HUDEP-2 (cell line): ENCODE data around the gene DERL2.

Experiments used
- DNase-seq, 76 experiments: peaks; one replicate each; lab custom pipeline; 2025; ENCODE audit not compliant: unreplicated experiment in 76 of 76; lab: John Stamatoyannopoulos, UW

The DERL2 gene

GRCh38 chr17:5485270-5486205 is at the start of gene DERL2:
DERL2 (minus strand) TSS chr17:5486178; CDS start chr17:5486161, 17 bp downstream.
- peak in 18 of 76 experiments; percentile 17 to 69 (median 50) for DNase-seq

DNA sequence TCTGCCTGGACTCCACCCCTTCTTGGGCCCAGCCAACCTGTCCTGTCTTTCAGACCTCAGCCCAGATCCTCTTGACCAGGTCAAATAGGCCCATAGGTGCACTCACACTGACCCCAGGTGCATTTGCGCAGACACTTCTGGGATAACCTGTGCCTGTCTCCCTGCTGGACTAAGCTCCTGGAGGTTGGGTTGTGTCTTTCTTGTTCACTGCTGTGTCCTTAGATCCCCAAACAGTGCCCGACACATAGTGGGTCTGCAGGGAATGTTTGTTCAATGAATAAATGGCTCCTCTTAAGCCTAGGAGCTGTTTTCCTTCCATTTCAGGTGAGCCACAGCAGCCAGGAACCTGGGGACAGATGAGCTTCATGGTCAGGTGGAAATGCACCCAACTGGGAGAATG is 49.5 kb upstream of the DERL2 start:
- no peak for DNase-seq

DNA sequence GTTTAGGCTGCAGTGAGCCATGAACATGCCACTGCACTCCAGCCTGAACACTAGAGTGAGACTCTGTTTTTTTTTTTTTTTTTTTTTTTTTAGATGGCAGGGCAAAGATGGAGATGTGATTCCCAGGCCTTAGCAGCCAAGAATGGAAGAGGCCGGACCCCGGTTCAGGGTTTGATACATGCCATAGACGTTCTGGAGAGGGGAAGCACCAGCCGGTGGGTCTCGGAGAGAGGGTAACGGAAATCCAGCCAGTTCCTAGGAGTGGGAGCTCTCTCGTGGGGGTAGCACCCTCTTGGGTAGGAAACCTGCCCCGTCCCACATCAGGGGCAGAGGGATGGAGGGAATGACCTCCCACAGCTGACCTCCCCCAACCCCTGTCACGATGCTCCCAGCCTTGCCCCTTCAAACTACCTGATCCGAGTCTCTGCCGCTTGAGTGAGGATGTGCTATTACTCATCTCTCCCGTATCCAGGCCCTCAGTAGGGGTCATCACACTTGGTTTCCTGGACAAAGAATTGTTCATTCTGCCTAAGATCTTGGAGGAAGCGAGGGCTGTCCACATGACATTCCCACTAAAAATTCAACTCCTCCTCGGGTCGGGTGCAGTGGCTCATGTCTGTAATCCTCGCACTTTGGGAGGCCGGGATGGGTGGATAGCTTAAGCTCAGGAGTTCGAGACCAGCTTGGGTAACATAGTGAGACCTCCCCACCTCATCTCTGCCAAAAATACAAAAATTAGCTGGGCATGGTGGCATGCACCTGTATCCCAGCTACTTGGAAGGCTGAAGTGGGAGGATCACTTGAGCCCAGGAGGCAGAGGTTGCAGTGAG is 47.7 kb upstream of the DERL2 start:
- DNase-seq = no peak

DNA sequence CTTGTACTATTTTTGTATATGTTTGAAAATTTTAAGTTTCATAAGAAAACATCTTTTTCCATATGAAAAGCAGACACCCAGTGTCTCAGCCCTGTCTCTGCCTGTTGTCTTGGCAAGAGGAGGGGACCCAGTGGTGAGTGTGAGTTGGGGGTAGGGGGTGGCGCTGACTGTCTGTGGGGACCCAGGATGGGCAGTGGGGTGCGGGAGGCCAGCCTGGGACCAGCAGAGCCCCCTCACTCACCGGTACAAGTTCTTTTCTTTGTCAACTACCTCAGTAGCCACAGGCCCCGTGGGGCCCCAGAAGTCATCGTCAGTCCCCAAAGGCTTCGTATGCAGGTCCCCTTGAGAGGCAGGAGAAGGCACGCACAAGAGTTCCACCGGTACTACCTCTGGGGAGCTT is 46.6 kb upstream of the DERL2 start:
- no peak for DNase-seq

DNA sequence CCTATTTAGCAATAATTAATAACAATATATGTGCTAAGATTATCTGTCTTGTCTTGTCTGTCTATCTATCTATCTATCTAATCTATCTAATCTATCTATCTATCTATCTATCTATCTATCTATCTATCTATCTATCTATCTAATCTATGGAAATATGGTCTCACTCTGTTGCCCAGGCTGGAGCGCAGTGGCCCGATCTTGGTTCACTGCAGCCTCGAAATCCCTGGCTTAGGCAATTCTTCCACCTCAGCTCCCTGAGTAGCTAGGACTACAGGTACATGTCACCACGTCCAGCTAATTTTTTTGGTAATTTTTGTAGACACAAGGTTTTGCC is 45.1 kb upstream of the DERL2 start:
- DNase-seq = no peak

DNA sequence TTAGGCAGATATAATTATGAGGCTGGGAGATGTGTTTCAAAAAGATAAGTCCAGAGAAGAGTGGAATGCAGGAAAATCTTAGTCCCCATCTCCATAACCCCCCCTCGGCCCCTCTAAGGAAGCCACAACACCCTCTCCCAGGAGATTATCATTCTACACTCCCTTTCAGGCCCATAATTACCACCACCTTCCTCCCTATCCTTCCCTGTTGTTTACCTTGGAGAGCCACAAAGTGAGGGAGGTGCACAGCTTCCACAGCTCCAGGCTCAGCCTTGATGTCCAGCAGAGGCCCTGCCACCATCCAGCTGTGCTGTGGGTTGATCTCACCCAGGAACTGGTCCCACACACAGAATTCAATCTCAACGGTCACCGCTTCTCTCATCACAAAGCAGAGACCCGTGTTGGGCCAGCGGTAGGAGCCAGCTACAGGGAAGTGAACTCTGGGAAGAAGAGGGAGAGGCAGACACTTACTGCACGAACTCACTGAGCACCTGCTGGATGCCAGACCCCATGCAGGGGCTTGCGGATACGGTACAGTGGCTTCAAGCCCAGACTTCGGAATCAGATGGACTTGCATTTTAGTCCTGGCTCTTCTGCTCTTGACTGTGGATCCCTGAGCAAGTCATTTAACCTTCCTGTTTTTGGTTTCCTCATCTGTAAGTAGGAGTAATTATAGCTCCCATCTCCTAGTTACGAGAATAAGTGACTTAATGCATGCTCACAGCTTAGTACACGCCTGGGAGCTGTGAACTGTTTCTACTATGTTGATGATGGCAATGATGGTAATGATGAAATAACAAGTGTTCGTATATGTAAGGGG is 44.5 kb upstream of the DERL2 start:
- DNase-seq = no peak

DNA sequence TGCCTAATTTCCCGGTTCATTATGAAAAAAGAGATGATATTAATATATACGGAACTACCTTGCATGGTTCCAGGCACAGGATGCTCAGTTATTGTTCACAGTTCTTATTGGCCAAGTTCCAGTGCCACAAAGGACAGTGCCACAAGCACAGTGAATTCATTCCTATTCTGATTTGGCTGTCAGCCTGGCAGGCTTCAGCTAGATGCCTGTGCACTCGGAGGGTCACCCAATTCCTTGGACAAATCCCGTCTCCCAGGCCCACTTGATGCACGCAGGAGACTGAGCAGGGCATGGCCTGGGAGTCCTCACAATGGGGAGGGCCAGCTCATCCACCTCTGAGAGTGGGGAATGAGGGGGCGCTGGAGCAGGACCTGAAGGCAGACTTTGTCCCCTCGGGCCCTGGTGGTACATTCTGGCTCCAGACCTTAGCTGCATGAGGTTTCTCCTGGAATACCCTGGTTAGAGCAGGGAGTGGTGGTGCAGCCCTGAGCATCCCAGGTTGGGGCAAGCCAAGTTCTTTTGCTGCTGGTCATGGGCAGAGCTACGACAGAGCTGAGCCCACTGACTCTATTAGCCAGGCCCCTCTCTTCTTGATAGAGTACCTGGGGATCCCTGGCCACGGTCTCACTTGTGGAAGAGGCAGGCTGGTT is 41.7 kb upstream of the DERL2 start:
- DNase-seq = no peak

DNA sequence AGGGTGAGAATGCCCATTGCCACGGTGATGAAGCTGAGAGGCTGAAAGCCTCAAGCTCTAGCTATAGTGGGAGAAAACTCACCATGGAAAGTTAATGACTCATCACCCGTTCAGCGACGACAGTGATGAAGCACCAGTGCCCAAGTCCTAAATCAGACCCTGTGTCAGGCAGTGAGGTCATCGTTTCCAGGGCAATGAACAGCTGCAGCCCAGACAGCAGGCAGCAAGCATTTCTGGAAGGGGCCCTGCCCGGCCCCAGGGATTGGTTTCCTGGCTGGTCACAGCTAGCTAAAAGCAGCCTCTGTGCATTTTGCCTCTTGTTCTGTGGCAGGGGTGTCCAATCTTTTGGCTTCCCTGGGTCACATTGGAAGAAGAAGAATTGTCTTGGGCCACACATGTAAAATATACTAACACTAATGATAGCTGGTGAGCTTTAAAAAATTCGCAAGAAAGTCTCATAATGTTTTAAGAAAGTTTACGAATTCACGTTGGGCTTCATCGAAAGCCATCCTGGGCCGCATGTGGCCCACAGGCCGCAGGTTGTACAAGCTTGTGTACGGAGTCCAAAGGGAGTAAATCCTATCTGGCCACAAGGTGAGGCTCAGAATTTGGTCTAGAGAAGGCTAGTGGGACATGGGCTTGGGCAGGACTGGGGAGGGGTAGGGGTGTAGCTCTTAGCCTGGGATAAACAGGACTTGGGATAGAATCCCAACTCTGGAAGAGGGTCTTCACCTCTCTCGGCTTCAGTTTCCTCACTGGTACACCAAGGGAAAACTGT is 41.0 kb upstream of the DERL2 start:
- peak in 11 of 76 experiments; percentile 7 to 56 (median 14) for DNase-seq

GRCh38 chr17:5523249-5523648 is 37.3 kb upstream of the DERL2 start:
- no peak for DNase-seq

- no peak for DNase-seq
Observed at GRCh38 chr17:5522476-5522875, 36.5 kb upstream of the DERL2 start.

DNA sequence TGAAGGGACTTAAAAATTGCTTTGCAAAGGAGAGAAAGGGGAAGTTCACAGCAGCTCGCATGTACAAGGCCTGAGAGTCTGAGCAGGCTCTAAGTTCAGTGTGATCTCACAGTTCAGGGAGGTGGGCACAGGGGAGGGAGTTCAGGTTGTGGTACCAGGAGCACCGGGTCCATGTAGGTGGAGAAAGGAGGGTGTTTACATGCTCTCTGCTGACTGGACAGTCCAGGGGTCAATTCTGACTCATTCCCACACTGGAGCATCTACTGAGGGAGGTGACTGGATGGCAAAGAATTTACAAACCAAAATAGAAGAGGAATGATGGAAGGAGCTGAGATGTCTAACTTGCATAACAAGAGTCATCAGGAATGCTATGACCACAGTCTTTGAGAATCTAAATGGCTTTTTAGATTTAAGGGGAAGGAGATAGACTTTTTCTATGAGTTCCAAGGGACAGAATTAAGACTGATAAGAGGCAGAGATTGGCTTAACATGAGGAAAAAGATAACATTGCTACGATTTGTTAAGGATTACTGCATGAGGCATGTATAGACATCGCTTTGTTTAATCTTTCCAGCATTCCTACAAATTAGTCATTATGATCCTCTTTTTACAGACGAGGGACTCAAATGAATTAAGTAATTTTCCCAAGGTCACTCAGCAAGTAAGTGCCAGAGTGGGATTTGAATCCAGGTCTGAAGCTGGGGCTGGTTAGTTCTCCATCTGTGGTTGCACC is 30.2 kb upstream of the DERL2 start:
- no peak for DNase-seq

DNA sequence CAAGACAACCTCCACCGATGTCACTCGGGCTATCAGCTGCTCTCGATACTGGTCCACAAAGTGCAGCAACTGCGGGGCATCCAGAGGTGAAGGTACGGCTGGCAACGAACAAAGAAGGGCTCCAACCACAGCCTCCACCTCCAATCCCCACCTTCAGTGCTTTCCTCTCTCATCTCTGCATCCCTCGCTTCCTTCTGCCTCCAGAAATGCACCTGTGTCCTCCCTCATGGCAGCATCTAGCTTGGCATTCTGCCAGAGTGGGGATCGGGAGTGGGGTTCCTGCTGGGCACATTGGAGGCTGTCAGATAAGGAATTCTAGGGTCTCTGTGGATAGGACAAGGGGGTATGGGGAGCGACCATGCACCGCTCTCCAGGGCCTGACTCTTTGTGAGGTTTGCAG is 29.0 kb upstream of the DERL2 start:
- DNase-seq = no peak

GRCh38 chr17:5513628-5514027 is 27.6 kb upstream of the DERL2 start:
- no peak for DNase-seq

- DNase-seq = no peak
Observed at GRCh38 chr17:5511401-5512225, 25.6 kb upstream of the DERL2 start.

DNA sequence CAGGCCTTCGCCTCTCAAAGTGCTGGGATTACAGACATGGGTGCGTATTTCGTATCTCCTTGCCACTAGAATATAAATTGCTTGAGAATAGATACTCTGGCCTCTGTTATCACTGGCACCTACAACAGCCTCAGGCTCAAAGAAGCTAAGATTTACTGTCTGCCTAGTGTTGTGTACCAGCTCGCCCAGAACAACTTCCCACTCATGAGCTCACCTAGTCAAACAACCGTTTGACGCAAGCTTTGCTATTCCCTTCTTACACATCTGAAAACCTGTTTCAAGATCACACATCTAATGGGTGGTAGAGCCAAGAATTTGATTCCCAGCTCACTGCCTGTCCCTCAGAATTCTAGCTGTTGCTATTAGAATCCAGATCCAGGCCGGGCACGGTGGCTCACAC is 24.8 kb upstream of the DERL2 start:
- no peak for DNase-seq

GRCh38 chr17:5509482-5509881 is 23.5 kb upstream of the DERL2 start:
- no peak for DNase-seq

GRCh38 chr17:5508810-5509209 is 22.8 kb upstream of the DERL2 start:
- DNase-seq = no peak

- DNase-seq = no peak
Observed at GRCh38 chr17:5506307-5506706, 20.3 kb upstream of the DERL2 start.
